Frontal cortex (tissue), 4 donors: ENCODE data around the gene SLC43A3. TPM values are rescaled to one million over a fixed set of nuclear protein-coding genes. Genes with fewer than 3 reads are reported as not detected.
"Not testable (repeated sequence)": the region's sequence is repeated elsewhere in the genome, so short reads cannot be mapped to it uniquely, and the experiment has no call there.

Source experiments
- DNase-seq, 2 donors: peaks; one replicate each; pipeline ENCODE4 v3.0.0; 2012; ENCODE audit warnings: low spot score in 2 of 2
- FAIRE-seq: peaks from 2 replicates; lab custom pipeline; 2012; peaks lifted over from hg19 to GRCh38; lab: Jason Lieb, UNC
- total RNA-seq: library from RNA; depleted of rRNA; stranded (reverse); fragments of >200 nt; gene quantifications from one replicate; pipeline ENCODE4 v1.2.3, GENCODE V29; 2014
- donor health status: control.
- donor health status: control.
- donor health status: control.

The SLC43A3 gene
- total RNA-seq, 1 donor from 2014 or later = 4.1 TPM

- no peak for DNase-seq
- FAIRE-seq = no peak
Measured at GRCh38 chr11:57409321-57410100, 17.4 kb downstream of the SLC43A3 start.

GRCh38 chr11:57408771-57409170 lies 18.1 kb downstream of the SLC43A3 start:
- DNase-seq (no peak), FAIRE-seq (no peak)

GRCh38 chr11:57407941-57408475 lies 18.9 kb downstream of the SLC43A3 start:
- FAIRE-seq = no peak
- no peak for DNase-seq

- no peak for FAIRE-seq
- DNase-seq = no peak
Measured at GRCh38 chr11:57407010-57407920, 19.7 kb downstream of the SLC43A3 start.

GRCh38 chr11:57406337-57406904 lies 20.5 kb downstream of the SLC43A3 start:
- FAIRE-seq = no peak
- no peak for DNase-seq

- FAIRE-seq (no peak), DNase-seq (no peak)
Measured at GRCh38 chr11:57405271-57405860, 21.6 kb downstream of the SLC43A3 start.

- no peak for FAIRE-seq
Measured at GRCh38 chr11:57403802-57404147, 23.1 kb downstream of the SLC43A3 start.

GRCh38 chr11:57403003-57403801 lies 23.7 kb downstream of the SLC43A3 start:
- not testable (repeated sequence) for DNase-seq, FAIRE-seq

More at GRCh38 chr11:57403802-57404147, 23.1 kb downstream of the SLC43A3 start:
- DNase-seq = no peak

GRCh38 chr11:57402188-57403002 lies 24.5 kb downstream of the SLC43A3 start:
- FAIRE-seq = no peak
- no peak for DNase-seq

- no peak for FAIRE-seq
- no peak for DNase-seq
Measured at GRCh38 chr11:57399972-57400578, 26.8 kb downstream of the SLC43A3 start.

- DNase-seq (no peak), FAIRE-seq (no peak)
Measured at GRCh38 chr11:57399221-57399620, 27.7 kb downstream of the SLC43A3 start.

GRCh38 chr11:57397394-57397990 lies 29.4 kb downstream of the SLC43A3 start:
- no peak for FAIRE-seq
- no peak for DNase-seq

- FAIRE-seq (no peak), DNase-seq (no peak)
Measured at GRCh38 chr11:57396744-57397143, 30.2 kb downstream of the SLC43A3 start.

GRCh38 chr11:57395905-57396623 lies 30.9 kb downstream of the SLC43A3 start:
- FAIRE-seq (no peak), DNase-seq (no peak)

- FAIRE-seq (no peak), DNase-seq (no peak)
Measured at GRCh38 chr11:57394203-57394965, 32.5 kb downstream of the SLC43A3 start.

- no peak for DNase-seq
- no peak for FAIRE-seq
Measured at GRCh38 chr11:57392763-57393105, 34.2 kb downstream of the SLC43A3 start.
